Stimulated activated CD4-positive, alpha-beta T cell treated with anti-CD3 and anti-CD28 coated beads, Interleukin-15, amount 100 ng/mL, for 1 hour (primary cell): ENCODE results near the gene PSMB10.

Source experiments
- DNase-seq, 2 donors: peaks; one replicate each; pipeline ENCODE4 v3.0.0-alpha.2; 2020; ENCODE audit warnings: low read depth in 1 of 2, low spot score in 1 of 2

The PSMB10 gene

GRCh38 chr16:67893743-67894399 lies 42.8 kb downstream of the PSMB10 start:
- DNase-seq: no peak

- DNase-seq: peak; percentile 82 to 90
Measured at GRCh38 chr16:67892899-67893742, 43.5 kb downstream of the PSMB10 start, which contains the start of gene PSKH1. Gene PSKH1, plus strand, starts transcription at chr16:67893254. Its CDS starts 15,496 bp downstream, at chr16:67908750.

GRCh38 chr16:67892375-67892774 lies 44.3 kb downstream of the PSMB10 start:
- no peak for DNase-seq

DNA sequence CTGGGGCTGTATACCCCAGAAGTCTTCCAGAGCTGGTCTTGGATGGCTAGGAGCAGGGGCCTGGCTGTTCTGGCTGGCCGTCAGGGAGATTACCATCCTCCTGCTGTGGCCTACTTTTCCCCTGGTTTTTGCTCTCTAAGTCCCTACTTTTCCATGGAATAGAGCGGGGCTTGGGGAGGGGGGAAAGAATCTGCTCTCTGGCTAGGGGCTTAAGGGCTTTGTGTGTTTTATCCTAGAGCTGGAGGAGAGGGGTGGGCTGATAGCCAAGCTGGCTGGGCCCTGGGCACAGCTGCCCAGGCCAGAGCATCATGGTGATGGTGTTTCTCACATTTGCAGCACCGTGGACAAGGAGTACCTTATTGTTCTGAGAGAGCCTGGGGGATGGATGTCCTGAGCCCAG lies 48.3 kb downstream of the PSMB10 start:
- no peak for DNase-seq

GRCh38 chr16:67886387-67886786 lies 50.3 kb downstream of the PSMB10 start:
- no peak for DNase-seq

DNA sequence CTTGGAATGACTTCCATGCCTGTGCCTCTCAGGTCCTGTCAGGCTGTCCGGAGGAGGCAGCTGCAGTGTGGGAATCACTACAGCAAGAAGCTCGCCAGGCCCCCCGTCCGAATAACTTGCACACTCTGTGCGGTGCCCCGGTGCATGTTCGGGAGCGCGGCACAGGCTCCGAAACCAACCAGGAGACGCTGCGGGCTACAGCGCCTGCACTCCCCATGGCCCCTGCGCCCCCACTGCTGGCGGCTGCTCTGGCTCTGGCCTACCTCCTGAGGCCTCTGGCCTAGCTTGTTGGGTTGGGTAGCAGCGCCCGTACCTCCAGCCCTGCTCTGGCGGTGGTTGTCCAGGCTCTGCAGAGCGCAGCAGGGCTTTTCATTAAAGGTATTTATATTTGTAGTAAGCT lies 50.7 kb downstream of the PSMB10 start:
- no peak for DNase-seq

DNA sequence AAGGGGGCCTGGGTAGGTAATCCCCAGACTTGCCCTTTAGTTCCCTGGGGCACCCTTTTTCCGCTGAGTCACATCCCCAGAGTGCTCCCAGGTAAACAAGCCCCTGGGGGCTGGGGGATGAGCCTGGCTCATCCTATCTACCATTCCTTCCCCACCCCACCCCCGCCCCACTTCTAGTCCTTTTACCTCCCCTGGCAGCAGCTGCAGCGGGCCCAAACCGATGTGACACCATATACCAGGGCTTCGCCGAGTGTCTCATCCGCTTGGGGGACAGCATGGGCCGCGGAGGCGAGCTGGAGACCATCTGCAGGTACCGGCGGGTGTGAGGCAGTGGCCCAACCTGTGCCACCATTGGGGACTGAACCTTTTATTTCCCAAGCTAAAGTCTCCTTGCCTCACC lies 51.1 kb downstream of the PSMB10 start:
- DNase-seq: no peak

DNA sequence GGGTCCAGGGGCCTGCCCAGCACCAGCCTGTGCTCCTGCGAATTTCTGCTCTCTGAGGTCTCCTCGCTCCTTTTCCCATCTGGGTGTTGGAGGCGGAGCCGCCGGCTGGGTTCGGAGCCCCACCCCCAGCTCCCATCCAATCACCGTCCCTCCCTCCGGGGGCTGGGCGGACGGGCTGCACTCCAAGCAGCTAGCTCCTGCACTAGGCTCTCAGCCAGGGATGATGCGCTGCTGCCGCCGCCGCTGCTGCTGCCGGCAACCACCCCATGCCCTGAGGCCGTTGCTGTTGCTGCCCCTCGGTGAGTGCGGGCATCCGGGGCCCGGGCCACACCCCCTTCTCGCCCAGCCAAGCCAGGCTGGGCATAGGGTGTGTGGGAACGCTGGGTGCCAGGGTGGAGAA lies 52.0 kb downstream of the PSMB10 start, which contains the start of gene NRN1L:
NRN1L (plus strand) TSS at position 202 of the 400 bp plus-strand sequence; CDS start at position 221, 19 bp downstream.
- DNase-seq: no peak
